ENCODE measurements around the gene STK32C. TPM values are rescaled to one million over a fixed set of nuclear protein-coding genes. Genes with fewer than 3 reads are reported as not detected.

The STK32C gene
- total RNA-seq, 1 donor from 2014 or later = 19.6 TPM

GRCh38 chr10:132229096-132229495 lies 78.7 kb downstream of the STK32C start:
- Mint-ChIP-seq H3K9me3 (no peaks in the 10 kb centered on the region), H3K27ac (ENCODE audit: unreplicated experiment) (no peak overlapping the region), H3K36me3 (ENCODE audit: low read depth) (peaks cover 3% of the 10 kb centered on the region), H3K27me3 (ENCODE audit: low read depth) (no peaks in the 10 kb centered on the region), H3K4me1 (peaks cover 4% of the 10 kb centered on the region), H3K4me3 (no peak overlapping the region)
- DNase-seq (ENCODE audit: low read depth, low spot score) = no peak
- no peak for TF ChIP-seq CTCF (conservative IDR thresholded peaks at IDR 0.05)

- Mint-ChIP-seq H3K36me3 (ENCODE audit: low read depth) (peaks cover 3% of the 10 kb centered on the region), H3K4me3 (no peak overlapping the region), H3K27me3 (ENCODE audit: low read depth) (no peaks in the 10 kb centered on the region), H3K9me3 (no peaks in the 10 kb centered on the region), H3K4me1 (peaks cover 4% of the 10 kb centered on the region), H3K27ac (ENCODE audit: unreplicated experiment) (no peak overlapping the region)
- no peak for DNase-seq (ENCODE audit: low read depth, low spot score)
- no peak for TF ChIP-seq CTCF (conservative IDR thresholded peaks at IDR 0.05)
These were observed 79.1 kb downstream of the STK32C start for GRCh38 chr10:132228616-132229015.

GRCh38 chr10:132227851-132228390 lies 79.8 kb downstream of the STK32C start:
- H3K9me3 Mint-ChIP-seq = no peaks in the 10 kb centered on the region
- no peak for TF ChIP-seq CTCF (conservative IDR thresholded peaks at IDR 0.05)
- peaks cover 4% of the 10 kb centered on the region for H3K4me1 Mint-ChIP-seq
- H3K4me3 Mint-ChIP-seq = no peak overlapping the region
- peaks cover 3% of the 10 kb centered on the region for H3K36me3 Mint-ChIP-seq (ENCODE audit: low read depth)
- DNase-seq (ENCODE audit: low read depth, low spot score) = no peak
- no peaks in the 10 kb centered on the region for H3K27me3 Mint-ChIP-seq (ENCODE audit: low read depth)
- no peak overlapping the region for H3K27ac Mint-ChIP-seq (ENCODE audit: unreplicated experiment)

- no peak for TF ChIP-seq CTCF (conservative IDR thresholded peaks at IDR 0.05)
- Mint-ChIP-seq H3K36me3 (ENCODE audit: low read depth) (peaks cover 3% of the 10 kb centered on the region), H3K9me3 (no peaks in the 10 kb centered on the region), H3K27me3 (ENCODE audit: low read depth) (no peaks in the 10 kb centered on the region), H3K4me3 (no peak overlapping the region), H3K4me1 (peaks cover 4% of the 10 kb centered on the region), H3K27ac (ENCODE audit: unreplicated experiment) (no peak overlapping the region)
- no peak for DNase-seq (ENCODE audit: low read depth, low spot score)
These were observed 81.0 kb downstream of the STK32C start for GRCh38 chr10:132226586-132227405.

- Mint-ChIP-seq H3K4me1 (peaks cover 4% of the 10 kb centered on the region), H3K27me3 (ENCODE audit: low read depth) (no peaks in the 10 kb centered on the region), H3K9me3 (no peaks in the 10 kb centered on the region)
These were observed 81.9 kb downstream of the STK32C start for GRCh38 chr10:132225849-132226205.

More at GRCh38 chr10:132225849-132226205, 81.9 kb downstream of the STK32C start:
- no peak for TF ChIP-seq CTCF (conservative IDR thresholded peaks at IDR 0.05)
- no peak overlapping the region for H3K27ac Mint-ChIP-seq (ENCODE audit: unreplicated experiment)
- no peak overlapping the region for H3K4me3 Mint-ChIP-seq
- DNase-seq (ENCODE audit: low read depth, low spot score) = no peak
- H3K36me3 Mint-ChIP-seq (ENCODE audit: low read depth) = peaks cover 3% of the 10 kb centered on the region

All from neural crest cell (in vitro differentiated cells).